GM19099 (cell line): ENCODE results near the gene ING3.

Experiments used
- POLR2A ChIP-seq: IDR thresholded peaks from 3 replicates; pipeline ENCODE4 v1.6.1; 2011; ENCODE audit warnings: low read depth; ENCODE audit not compliant: insufficient read length; ENCODE audit errors: extremely low read depth

ING3 gene

DNA sequence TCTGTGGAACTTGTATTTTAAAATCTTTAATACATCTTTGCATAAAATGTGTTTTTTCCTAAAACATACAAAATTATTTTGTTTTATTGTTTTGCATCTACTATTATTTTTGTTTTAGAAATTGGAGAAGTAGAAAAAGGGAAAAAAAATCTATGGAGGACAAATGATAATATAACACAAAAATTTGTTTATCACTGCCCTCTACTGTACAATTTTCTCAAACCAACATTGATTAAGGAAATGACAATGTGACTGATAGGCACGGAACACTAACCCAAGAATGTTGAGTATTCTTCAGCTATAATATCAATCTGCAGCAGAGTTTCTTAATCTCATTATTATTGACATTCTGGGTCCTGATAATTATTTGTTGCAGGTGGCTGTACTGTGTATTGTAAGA lies 9.5 kb upstream of the ING3 start:
- TF ChIP-seq POLR2A, result no peak

- no peak for TF ChIP-seq POLR2A
Measured at GRCh38 chr7:120941856-120942255, 8.7 kb upstream of the ING3 start.

GRCh38 chr7:120942861-120943260 lies 7.7 kb upstream of the ING3 start:
- no peak for TF ChIP-seq POLR2A

DNA sequence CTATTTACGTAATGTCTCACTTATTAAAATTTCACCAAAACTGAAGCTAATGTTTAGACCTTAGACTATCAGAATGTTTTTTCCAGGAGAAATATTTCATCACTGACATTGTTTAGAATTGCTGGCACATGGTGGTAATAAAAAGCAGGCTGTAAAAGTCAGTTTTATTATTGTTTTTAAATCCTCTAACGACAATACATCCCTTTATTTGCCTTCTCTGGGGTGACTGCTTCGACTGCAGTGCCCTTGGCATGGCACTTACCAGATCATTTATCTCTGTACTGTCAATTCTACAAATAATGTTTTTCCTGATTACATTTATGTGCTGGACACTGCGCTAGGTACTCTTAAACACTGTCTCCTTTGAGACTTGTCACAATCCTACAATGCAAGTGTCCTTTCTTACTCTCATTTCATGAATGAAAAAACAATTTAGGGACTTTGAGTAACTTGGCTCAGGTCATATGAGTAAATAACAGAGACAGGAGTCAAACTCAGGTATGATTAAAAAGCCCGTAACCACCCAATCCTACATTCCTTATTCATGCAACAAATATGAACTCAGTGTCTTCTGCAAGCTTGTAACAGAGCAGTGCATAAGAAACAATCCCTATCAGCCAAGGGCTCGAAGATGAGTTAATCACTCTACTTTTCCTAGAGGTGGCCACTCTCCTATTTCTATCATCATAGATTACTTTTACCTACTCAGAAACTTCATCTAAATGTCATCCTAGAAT lies 5.6 kb upstream of the ING3 start:
- no peak for TF ChIP-seq POLR2A

DNA sequence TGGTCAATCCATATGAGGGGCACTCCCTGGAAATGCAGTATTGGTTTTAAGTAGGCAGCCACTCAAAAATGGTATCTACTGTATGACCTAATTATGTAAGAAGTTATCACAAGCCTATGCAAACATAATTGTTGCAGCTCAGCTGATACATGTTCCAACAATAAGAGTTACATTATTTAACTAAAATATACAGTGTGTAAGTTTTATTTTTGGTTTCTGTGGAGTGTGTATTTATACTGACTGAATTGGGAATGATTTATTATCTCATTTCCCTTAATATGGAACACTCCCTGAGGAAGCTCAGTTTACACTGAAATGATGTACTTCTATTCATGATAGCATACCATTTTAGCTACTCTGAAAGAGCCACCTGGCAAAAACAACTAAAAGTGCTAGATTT lies 2.6 kb upstream of the ING3 start:
- no peak for TF ChIP-seq POLR2A

DNA sequence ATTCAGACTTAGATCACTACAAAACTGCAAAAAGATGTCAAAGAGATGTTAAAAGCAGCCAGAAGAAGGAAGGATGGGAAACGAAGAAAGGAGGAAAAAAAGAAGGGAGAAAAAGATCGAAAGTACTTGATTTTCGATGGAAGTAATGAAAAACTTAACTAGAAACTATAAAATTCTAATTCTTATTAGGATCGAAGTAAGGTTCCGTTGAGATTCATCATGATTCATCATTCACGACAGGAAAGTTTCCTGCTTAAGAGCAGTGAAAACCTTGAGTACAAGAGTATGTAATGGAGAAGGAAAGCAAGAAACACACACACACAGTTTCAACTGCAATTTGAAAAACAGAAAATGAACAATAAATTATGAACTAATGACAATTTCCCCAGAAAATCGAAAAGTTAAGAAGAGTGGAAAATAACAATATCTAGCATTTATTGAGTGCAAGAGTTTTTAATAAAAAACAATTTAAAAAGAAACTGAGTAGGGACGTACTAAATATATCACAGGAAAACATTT lies 1.1 kb upstream of the ING3 start:
- TF ChIP-seq POLR2A, result no peak

- TF ChIP-seq POLR2A, result no peak
Measured at GRCh38 chr7:120949998-120950538, 509 bp upstream of the ING3 start.

GRCh38 chr7:120951309-120951699 lies 727 bp downstream of the ING3 start:
- no peak for TF ChIP-seq POLR2A

DNA sequence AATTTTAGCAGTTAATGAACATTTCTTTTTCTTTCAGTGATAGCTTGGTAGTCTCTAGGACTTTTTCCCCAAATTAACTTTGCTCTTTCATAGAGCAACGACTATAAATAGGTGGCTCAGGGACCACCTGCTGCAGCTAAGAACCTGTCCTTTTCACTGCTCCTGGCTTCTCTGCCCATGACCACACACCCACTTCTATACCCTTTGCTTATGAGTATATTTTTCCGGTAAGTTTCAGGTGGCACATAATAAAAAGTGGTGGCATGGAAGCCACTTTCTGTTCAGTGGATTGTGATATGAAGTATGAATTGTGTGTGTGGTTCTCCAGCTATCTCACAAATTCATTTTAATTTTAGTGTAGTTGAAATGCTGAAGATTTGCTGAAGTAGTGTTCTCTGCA lies 1.2 kb downstream of the ING3 start:
- no peak for TF ChIP-seq POLR2A

- TF ChIP-seq POLR2A, result no peak
Measured at GRCh38 chr7:120955577-120956149, 5.1 kb downstream of the ING3 start.

GRCh38 chr7:120959929-120960484 lies 9.4 kb downstream of the ING3 start:
- no peak for TF ChIP-seq POLR2A

- TF ChIP-seq POLR2A, result no peak
Measured at GRCh38 chr7:120960714-120961113, 10.1 kb downstream of the ING3 start.

- TF ChIP-seq POLR2A, result no peak
Measured at GRCh38 chr7:120961638-120962173, 11.1 kb downstream of the ING3 start.

DNA sequence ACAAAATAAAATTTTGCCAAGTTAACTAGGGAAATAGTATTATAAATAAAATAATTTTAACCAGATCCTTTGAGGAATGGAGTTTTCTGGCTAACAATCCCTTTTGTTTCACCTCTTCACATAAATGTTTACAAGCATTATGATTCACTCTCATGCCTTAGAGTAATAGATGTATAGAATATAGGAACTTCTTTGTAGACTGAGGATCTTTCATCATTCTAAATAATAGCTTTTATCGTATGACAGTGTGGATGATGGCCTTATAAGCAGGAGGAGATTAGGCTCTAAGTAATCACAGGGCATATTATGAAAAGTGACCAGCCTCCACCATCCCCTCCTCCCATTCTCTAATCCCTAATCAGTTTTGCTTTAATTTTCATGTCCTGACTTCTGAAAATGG lies 13.5 kb downstream of the ING3 start:
- no peak for TF ChIP-seq POLR2A

GRCh38 chr7:120966961-120967360 lies 16.4 kb downstream of the ING3 start:
- no peak for TF ChIP-seq POLR2A

- no peak for TF ChIP-seq POLR2A
Measured at GRCh38 chr7:120973849-120974248, 23.3 kb downstream of the ING3 start.
